ENCODE results near the gene CISD1. TPM values are rescaled to one million over a fixed set of nuclear protein-coding genes. Genes with fewer than 3 reads are reported as not detected.

CISD1 gene
- total and polyA plus RNA-seq, 10 of the 15 experiments (the other 5 are each of a cell fraction or from before 2014, with no cell fraction given): 23.0 to 162 (median 58.5) TPM

- ChIA-PET CTCF (interaction anchor here (1.3 to 7.7 kb wide), 3 partner anchors 8 to 104 kb away, joined by 3 to 59 read pairs (median 4); no protein-coding TSS in a partner anchor), POLR2A (interaction anchor here (1.2 kb wide), 1 partner anchor 13 kb away, joined by 3 read pairs; the partner anchor contains the start of gene CISD1), RAD21 (ENCODE audit: unreplicated experiment) (interaction anchor here (0.6 to 2.2 kb wide), 2 partner anchors 9 to 91 kb away, joined by 5 to 7 read pairs; no protein-coding TSS in a partner anchor), SMC1A (ENCODE audit: uncharacterized antibody, unreplicated experiment) (interaction anchor here (0.7 to 1.7 kb wide), 7 partner anchors 8 to 107 kb away, joined by 3 to 5 read pairs (median 3); partner anchors contain the start of gene CISD1)
- Histone ChIP-seq H3K27me3 (replicated peaks in 1 of 2; ENCODE audit: control insufficient read depth in 2 of 2, insufficient read depth in 2 of 2, low read length in 1 of 2) (no peaks in the 10 kb centered on the region), H4K20me1 (ENCODE audit: control insufficient read depth, insufficient read depth) (no peaks in the 10 kb centered on the region), H3K9ac (ENCODE audit: control insufficient read depth, insufficient read depth, low read length) (no peak overlapping the region), H3K79me2 (ENCODE audit: control insufficient read depth, insufficient read depth, low read length) (no peaks in the 10 kb centered on the region), H3K36me3 (ENCODE audit: control insufficient read depth in 2 of 2, insufficient read depth in 2 of 2, low read length in 1 of 2) (no peaks in the 10 kb centered on the region; a peak in 1 of 4 replicates), H2AFZ (ENCODE audit: control insufficient read depth, low read depth, low read length) (peak overlapping the region; percentile 5; the same call in 1 of the 2 replicates), H3K4me3 (no peak overlapping the region; the same call in 1 of the 2 replicates), H3K9me3 (replicated peaks; ENCODE audit: control insufficient read depth, insufficient read depth, low read length) (no peaks in the 10 kb centered on the region), H3K4me1 (ENCODE audit: control insufficient read depth, insufficient read depth, low read length) (peaks cover 13% of the 10 kb centered on the region), H3K4me2 (ENCODE audit: control insufficient read depth, insufficient read depth) (peak overlapping the region; percentile 71), H3K27ac (ENCODE audit: control insufficient read depth, insufficient read depth) (peak overlapping the region; percentile 30)
- peak; percentile 94 for ATAC-seq
- 2% methylated on average over 3 of the region's 3 CpGs for WGBS (ENCODE audit: insufficient coverage, insufficient replicate concordance, low lambda C conversion rate, missing lambda C conversion rate)
- in situ Hi-C loops (cut with MboI) (no loop called here), intact Hi-C loops (cut with micrococcal nuclease; ENCODE audit: unreplicated experiment) (loop anchor here (2.0 kb wide), 1 partner anchor 14 kb away; the partner anchor contains the start of gene CISD1)
- no TSS peak for BruUV-seq (replicated peaks)
- FAIRE-seq: peak; percentile 93
- peak; percentile 70 for DNase-seq (ENCODE audit: low read depth, low spot score)
- TF ChIP-seq ATF2 (IDR thresholded peaks at IDR 0.05; ENCODE audit: low read length) (peak; percentile 80), ZNF217 (IDR thresholded peaks at IDR 0.05) (0 out of 2 replicates have a peak, but pooled peaks have one; percentile 37), POLR2A (IDR thresholded peaks at IDR 0.05; ENCODE audit: low read depth, low read length) (no peak), GABPA (IDR thresholded peaks at IDR 0.05; ENCODE audit: low read depth) (peak; percentile 71), EP300 (IDR thresholded peaks at IDR 0.05; ENCODE audit: borderline replicate concordance in 1 of 2, control insufficient read depth in 1 of 2, low read depth in 2 of 2, low read length in 2 of 2) (peak in 1 of 2 experiments; percentile 86; a peak in 2 of 4 replicates), MEF2B (IDR thresholded peaks at IDR 0.05; ENCODE audit: partially characterized antibody, poor library complexity, severe bottlenecking) (peak; percentile 43), JUNB (IDR thresholded peaks at IDR 0.05) (peak; percentile 91), FOXM1 (IDR thresholded peaks at IDR 0.05; ENCODE audit: low read depth, low read length) (peak; percentile 66), BRCA1 (IDR thresholded peaks at IDR 0.05; ENCODE audit: low read depth, low read length) (no peak), SPI1 (IDR thresholded peaks at IDR 0.05; ENCODE audit: borderline replicate concordance, insufficient read depth, low read depth, low read length) (peak; percentile 66; the same call in 1 of the 2 replicates), EED (IDR thresholded peaks at IDR 0.05; ENCODE audit: low read depth) (peak; percentile 90), CHD4 (IDR thresholded peaks at IDR 0.05) (no peak), SUZ12 (IDR thresholded peaks at IDR 0.05; ENCODE audit: unreplicated experiment) (no peak), MTA3 (IDR thresholded peaks at IDR 0.05; ENCODE audit: borderline replicate concordance, low read length) (peak; percentile 72; the same call in 1 of the 2 replicates), EGR1 (IDR thresholded peaks at IDR 0.05; ENCODE audit: borderline replicate concordance in 1 of 2, low read depth in 2 of 2, low read length in 2 of 2) (peak in 1 of 2 experiments; percentile 44; a peak in 1 of 3 replicates), RELB (IDR thresholded peaks at IDR 0.05; ENCODE audit: low read depth) (peak; percentile 73), MYC (IDR thresholded peaks at IDR 0.05; ENCODE audit: insufficient read depth, insufficient read length, insufficient replicate concordance, low read length, severe bottlenecking) (no peak), SRF (IDR thresholded peaks at IDR 0.05; ENCODE audit: low read depth in 2 of 2, low read length in 2 of 2) (0 out of 4 replicates have a peak, but pooled peaks of 1 of the 2 experiments have one; percentile 55), ETV6 (conservative IDR thresholded peaks at IDR 0.05 in 1 of 2, IDR thresholded peaks at IDR 0.05 in 1 of 2; ENCODE audit: borderline replicate concordance in 1 of 2, low read depth in 1 of 2) (peak in 1 of 2 experiments; percentile 100; a peak in 2 of 4 replicates), NFIC (IDR thresholded peaks at IDR 0.05; ENCODE audit: low read depth, low read length) (peak; percentile 92), BACH1 (IDR thresholded peaks at IDR 0.05; ENCODE audit: borderline replicate concordance) (0 out of 2 replicates have a peak, but pooled peaks have one; percentile 15)
Observed at GRCh38 chr10:58282615-58283014, 13.7 kb downstream of the CISD1 start.

Measured in GM12878 (cell line).